AG20443 (cell line): ENCODE measurements around the gene ECM1.

Experiments used
- DNase-seq: peaks from one replicate; pipeline ENCODE4 v3.0.0; 2012; ENCODE audit warnings: low spot score, mixed read lengths

Gene ECM1

GRCh38 chr1:150558761-150559655 is 51.1 kb downstream of the ECM1 start:
- no peak for DNase-seq

- no peak for DNase-seq
Measured at GRCh38 chr1:150559656-150560010, 51.7 kb downstream of the ECM1 start.

GRCh38 chr1:150560011-150560438 is 52.1 kb downstream of the ECM1 start:
- DNase-seq = peak; percentile 69

GRCh38 chr1:150560576-150561253 is 52.8 kb downstream of the ECM1 start:
- peak; percentile 83 for DNase-seq

GRCh38 chr1:150561254-150561973 is 53.5 kb downstream of the ECM1 start:
- peak; percentile 95 for DNase-seq

GRCh38 chr1:150561974-150562445 is 54.1 kb downstream of the ECM1 start:
- DNase-seq = peak; percentile 89

- no peak for DNase-seq
Measured at GRCh38 chr1:150562446-150563339, 54.8 kb downstream of the ECM1 start.
